HG03159 (cell line): ENCODE measurements around the gene IMMP2L.
"Not testable (repeated sequence)": the region's sequence is repeated elsewhere in the genome, so short reads cannot be mapped to it uniquely, and the experiment has no call there.

ENCODE experiments used
- ATAC-seq: cut with Tn5 transposase; IDR thresholded peaks from one replicate; pipeline ENCODE4 v1.9.1; 2021; ENCODE audit warnings: mild to moderate bottlenecking, moderate library complexity; ENCODE audit not compliant: unreplicated experiment

Gene IMMP2L

GRCh38 chr7:111288441-111288840 is 273.9 kb downstream of the IMMP2L start:
- not testable (repeated sequence) for ATAC-seq

DNA sequence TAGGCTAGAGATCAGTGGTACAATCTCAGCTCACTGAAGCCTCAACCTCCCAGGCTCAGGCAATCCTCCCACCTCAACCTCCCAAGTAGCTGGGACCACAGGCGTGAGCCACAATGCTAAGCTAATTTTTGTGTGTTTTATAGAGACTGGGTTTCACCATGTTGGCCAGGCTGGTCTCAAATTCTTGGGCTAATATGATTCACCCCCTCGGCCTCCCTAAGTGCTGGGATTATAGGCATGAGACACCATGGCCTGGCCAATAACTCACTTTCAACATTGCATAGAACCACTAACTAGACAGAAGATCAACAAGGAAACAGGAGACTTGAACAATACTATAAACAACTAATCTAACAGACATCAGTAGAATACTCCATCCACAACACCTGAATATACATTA is 279.7 kb downstream of the IMMP2L start:
- ATAC-seq, result no peak

- ATAC-seq, result no peak
Measured at GRCh38 chr7:111274857-111275256, 287.4 kb downstream of the IMMP2L start.

DNA sequence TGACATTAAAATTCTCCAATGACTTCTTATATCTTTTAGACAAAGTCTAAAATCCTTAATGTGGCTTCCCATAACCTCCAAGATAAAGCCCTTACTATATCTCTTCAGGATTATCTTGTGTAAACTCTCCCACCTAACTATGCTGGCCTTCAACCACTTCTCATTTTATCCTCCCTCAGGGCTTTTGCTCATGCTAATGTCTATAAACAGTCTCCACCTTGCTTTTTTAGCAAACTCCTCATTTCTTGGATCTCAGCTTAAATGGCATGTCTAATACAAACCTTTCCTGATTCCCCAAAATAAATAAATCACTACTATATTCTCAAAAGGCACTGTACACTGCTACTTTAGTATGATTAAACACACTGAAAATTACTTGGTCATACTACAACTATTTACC is 290.2 kb downstream of the IMMP2L start:
- no peak for ATAC-seq

DNA sequence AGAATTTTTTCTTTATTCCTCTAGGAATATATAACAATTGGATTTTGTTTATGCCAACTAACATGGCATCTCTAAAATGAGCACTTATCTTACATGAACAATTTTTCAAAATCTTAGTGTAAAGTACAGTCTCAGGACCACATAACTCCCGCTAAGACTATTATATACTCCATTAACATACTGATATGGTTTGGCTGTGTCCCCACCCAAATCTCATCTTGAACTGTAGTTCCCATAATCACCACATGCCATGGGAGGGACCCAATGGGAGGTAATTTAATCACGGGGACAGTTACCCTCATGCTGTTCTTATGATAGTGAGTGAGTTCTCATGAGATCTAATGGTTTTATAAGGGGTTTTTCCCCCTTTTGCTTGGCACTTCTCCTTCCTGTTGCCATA is 291.5 kb downstream of the IMMP2L start:
- ATAC-seq, result not testable (repeated sequence)

DNA sequence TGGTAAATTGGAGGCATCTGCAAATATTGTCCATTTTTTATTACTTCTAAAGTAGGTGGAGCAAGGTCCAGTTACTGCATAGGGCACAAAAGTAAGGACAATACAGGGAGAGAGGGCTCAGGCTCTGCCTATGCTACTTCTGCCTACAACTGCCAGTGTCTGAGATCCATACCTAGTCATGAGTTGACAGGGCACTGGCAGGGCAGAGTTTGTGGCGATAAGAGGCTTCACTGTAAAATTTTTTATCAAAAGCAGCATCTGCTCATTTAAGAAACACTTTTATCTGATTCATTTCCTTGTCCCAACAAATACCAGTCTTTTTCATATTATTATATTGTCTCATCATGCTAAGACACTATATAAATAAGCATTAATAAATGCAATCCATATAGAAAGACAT is 293.4 kb downstream of the IMMP2L start:
- no peak for ATAC-seq

- no peak for ATAC-seq
Measured at GRCh38 chr7:111266613-111267012, 295.7 kb downstream of the IMMP2L start.

- ATAC-seq, result no peak
Measured at GRCh38 chr7:111265394-111265793, 296.9 kb downstream of the IMMP2L start.

DNA sequence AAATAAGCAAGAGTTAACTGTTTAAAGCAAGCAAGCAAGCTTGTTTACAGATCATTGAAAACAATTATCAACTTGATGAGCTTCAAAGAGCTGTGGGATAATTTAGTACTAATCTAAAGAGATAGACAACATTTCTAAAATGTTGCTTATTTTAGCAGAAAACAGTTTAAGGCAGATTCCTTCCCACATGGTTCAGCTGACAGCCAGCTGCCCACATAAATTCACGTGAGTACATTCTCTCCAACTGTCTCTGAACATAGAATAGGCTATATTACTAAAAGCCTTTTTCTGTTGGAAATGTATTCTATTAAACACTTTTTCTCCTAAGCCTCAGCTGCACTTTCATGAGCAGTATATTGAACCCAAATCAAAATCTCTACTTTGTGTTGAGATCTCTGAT is 297.3 kb downstream of the IMMP2L start:
- no peak for ATAC-seq

DNA sequence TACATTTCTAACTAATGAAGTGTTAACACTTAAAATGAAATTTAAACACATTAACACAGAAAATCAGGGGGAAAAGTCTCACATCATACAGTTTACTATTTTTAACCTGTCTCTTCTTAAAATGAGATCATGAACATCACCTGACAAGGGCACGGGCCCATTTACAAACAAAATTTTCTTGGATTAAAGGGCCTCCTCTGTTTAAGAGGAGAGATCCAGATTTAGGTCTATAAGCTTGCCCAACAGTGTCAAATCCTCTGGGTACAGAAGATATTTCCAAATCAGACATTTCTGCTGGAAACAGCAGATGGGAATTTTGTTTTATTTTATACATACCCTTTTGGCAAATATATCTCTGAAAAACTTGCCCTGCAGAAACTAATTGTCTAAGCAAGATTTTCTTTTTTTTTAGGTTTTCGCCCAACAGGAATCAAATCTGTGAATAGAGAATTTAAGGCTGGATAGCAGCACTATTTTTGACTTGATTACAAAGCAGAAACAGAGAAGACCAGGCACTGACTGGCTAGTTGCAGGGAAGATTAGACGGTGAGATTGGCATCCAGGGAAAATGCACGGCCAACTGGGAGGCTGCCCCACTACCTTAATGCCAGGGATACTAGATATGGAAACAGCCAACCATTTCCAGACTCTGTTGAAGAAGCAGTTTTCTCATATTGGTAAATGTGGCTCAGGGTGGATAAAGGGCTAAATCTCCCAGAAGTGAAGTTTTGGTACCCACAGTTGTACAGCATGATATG is 298.0 kb downstream of the IMMP2L start:
- ATAC-seq, result no peak

GRCh38 chr7:111262293-111263116 is 299.8 kb downstream of the IMMP2L start:
- ATAC-seq, result no peak

DNA sequence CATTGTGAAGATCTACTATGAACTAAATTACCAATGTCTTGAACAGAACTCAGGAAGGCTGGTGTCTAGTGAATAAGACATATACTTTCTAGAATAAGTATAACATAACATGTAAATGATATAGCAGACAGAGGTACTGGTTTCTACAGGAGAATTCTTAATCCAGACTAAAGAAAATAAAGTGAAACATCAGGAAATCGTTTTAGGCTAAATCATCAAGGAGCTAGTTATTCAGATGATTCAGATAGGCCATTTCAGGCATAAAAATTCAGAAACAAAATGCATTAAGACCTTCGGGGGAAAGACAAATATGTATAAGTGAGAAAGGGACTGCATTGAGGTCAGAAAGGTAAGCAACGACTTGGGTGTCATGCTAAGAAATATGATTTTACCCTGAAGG is 300.8 kb downstream of the IMMP2L start:
- ATAC-seq, result no peak

DNA sequence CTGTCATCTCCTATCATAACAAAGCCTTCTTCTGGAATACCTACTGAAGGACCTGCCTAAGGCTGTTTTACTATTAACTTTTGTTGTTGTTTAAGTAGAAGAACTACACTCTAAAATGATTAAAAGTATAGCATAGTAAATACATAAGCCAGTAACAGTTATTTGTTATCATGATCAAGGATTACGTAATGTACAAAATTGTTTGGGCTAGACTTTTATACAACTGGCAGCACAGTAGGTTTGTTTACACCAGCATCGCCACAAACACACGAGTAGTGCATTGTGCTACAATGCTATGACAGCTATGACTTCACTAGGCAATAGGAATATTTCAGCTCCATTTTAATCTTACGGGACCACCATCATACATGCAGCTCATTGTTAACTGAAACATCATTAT is 302.3 kb downstream of the IMMP2L start:
- no peak for ATAC-seq

DNA sequence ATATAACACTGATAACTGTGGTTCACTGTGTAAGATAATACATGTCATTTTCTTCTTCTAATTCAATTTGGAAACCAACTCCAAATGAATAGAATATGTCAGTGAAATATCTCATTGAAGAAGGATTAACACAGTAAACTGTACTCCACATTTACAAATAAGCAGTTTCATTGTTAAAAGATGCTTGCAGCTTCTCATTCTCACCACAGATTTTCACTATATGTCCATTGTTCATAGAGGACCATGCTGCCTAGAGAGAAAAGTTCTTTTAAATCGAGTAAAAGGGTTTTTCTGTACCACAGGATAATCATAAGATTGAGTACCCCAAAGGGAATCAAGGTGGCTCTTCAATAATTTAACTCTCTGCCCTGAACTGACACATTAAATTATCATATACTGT is 305.9 kb downstream of the IMMP2L start:
- no peak for ATAC-seq

DNA sequence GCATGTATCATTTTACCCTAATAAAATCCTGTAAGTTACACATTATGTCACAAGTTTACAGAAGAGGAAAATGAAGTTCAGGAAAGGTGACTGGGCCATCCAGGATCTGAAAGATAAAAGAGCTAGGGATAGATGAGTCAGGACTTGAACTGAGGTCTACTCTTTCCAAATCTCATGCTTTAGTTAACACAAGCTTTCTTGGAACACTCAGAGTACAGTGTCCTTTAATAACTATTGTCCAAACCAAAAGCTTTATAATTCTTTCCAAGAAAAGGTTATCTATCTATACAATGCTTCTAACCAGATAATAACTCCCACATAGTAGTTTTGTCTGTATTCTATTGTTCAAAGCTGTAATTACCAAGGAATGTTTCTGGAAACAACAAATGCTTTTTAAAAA is 306.7 kb downstream of the IMMP2L start:
- ATAC-seq, result no peak

DNA sequence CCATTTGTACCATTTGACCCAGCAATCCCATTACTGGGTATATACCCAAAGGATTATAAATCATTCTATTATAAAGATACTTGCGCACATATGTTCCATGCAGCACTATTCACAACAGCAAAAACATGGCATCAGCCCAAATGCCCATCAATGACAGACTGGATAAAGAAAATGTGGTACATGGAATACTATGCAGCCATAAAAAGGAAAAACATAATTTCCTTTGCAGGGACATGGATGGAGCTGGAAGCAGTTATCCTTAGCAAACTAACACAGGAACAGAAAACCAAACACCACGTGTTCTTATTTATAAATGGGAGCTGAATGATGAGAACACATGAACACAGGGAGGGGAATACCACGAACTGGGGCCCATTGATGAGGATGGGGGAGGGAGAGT is 310.9 kb downstream of the IMMP2L start:
- not testable (repeated sequence) for ATAC-seq

DNA sequence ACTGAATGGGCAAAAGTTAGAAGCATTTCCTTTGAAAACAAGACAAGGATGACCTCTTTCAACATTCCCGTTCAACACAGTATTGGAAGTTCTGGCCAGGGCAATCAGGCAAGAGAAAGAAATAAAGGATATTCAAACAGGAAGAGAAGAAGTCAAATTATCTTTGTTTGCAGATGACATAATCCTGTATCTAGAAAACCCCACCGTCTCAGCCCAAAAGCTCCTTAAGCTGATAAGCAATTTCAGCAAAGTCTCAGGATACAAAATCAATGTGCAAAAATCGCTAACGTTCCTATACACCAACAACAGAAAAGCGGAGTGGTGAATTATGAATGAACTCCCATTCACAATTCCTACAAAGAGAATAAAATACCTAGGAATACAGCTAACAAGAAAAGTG is 312.5 kb downstream of the IMMP2L start:
- ATAC-seq, result not testable (repeated sequence)

DNA sequence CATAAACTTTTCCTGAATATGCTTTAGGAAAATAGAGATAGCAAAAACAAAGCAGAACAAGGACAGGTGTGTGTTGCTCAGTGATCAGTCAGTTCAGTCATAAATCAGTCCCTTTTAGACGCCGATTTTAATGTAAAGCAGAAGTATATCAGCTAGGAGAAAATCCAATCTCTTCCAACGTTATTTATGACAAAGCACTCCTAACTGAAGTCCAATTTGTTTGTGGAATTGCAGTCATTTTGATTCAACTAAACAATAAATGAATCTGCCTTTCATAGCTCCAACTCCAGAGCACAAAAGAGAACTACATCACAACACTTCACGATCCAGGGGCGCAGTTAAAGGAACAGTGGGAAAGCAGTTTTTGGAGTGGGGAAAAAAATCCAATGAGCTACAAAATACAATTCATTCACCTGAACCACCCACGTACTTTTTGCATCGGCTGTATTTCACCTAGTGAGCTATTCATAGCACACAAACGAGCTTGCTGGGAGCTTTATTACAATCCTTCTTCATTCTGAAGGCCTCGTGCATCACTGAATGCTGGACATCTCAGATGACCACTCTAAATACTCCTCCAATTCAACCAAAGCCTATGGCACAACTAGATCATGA is 320.0 kb downstream of the IMMP2L start:
- no peak for ATAC-seq

DNA sequence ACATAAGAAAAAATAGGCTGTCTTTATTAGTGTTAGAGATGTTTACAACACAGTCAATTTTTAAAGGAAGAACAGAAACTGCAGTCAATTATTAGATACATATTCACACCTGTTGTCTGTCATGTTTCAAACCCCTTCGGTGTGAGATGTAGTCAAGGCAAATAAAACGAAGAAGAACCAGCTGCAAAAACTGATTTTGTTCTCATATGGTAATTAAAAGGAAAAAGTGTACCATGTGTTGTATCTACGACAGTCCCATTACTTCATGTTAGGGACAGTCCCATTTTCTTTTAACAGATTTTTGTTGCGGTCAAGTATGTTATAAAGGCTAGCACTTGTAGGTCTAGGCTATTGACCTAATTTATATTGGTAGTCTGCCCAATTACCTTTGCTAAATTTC is 321.9 kb downstream of the IMMP2L start:
- ATAC-seq, result peak; percentile 77

- ATAC-seq, result no peak
Measured at GRCh38 chr7:111239437-111239836, 322.9 kb downstream of the IMMP2L start.

DNA sequence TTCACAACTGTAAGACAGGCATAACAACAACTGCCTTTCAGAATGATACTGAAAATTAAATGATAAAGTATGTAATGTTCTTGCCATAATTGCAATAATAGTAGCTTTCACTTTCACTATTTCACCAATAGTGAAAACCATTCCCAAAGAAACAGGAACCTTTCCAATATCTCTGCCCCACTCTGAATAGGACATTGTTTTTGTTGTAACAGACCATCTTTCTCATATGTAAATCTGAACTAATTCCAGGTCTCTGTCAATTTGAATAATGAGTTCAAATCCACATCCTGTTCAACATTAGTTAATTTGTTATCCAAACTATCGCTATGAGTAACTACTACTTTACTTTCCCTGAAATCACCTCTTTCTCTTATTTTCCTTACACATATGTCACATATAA is 323.4 kb downstream of the IMMP2L start:
- ATAC-seq, result no peak

GRCh38 chr7:111235709-111236108 is 326.6 kb downstream of the IMMP2L start:
- ATAC-seq, result no peak
